ENCODE data around the gene OTOP2.
"Not testable (repeated sequence)": the region's sequence is repeated elsewhere in the genome, so short reads cannot be mapped to it uniquely, and the experiment has no call there.

OTOP2 gene

GRCh38 chr17:74907012-74907411 lies 17.1 kb upstream of the OTOP2 start:
- TF ChIP-seq CTCF (IDR thresholded peaks at IDR 0.05; ENCODE audit: low read length) (no peak), EZH2 (IDR thresholded peaks at IDR 0.05; ENCODE audit: borderline replicate concordance, low read length) (no peak)
- H3K4me2 ChIP-seq (ENCODE audit: low read length): no peak overlapping the region
- no peaks in the 10 kb centered on the region for H3K36me3 ChIP-seq (ENCODE audit: insufficient read depth, low read length)
- no peak overlapping the region for H3K4me3 ChIP-seq (ENCODE audit: low read depth, low read length, poor library complexity, severe bottlenecking)
- no peaks in the 10 kb centered on the region for H3F3A ChIP-seq (ENCODE audit: insufficient read depth, low read length)
- no peaks in the 10 kb centered on the region for H3K79me2 ChIP-seq (ENCODE audit: insufficient read depth, low read length)
- H4K20me1 ChIP-seq (ENCODE audit: insufficient read depth, low read length): no peaks in the 10 kb centered on the region
- H3K9ac ChIP-seq (ENCODE audit: low read length): no peak overlapping the region
- no peaks in the 10 kb centered on the region for H3K9me2 ChIP-seq (ENCODE audit: low read depth, low read length)
- H3K27ac ChIP-seq (ENCODE audit: low read depth, low read length, poor library complexity, severe bottlenecking): no peak overlapping the region
- no peaks in the 10 kb centered on the region for H3K4me1 ChIP-seq (ENCODE audit: insufficient read depth, low read length, severe bottlenecking)
- H3K27me3 ChIP-seq (ENCODE audit: insufficient read depth, low read length): no peaks in the 10 kb centered on the region
- H2AFZ ChIP-seq (ENCODE audit: low read length): no peak overlapping the region
- H3K9me3 ChIP-seq (ENCODE audit: low read length): no peaks in the 10 kb centered on the region

- not testable (repeated sequence) for H3K4me2 ChIP-seq (ENCODE audit: low read length); H3K36me3 ChIP-seq (ENCODE audit: insufficient read depth, low read length); H3K79me2 ChIP-seq (ENCODE audit: insufficient read depth, low read length); H3K4me3 ChIP-seq (ENCODE audit: low read depth, low read length, poor library complexity, severe bottlenecking); H3K27ac ChIP-seq (ENCODE audit: low read depth, low read length, poor library complexity, severe bottlenecking); H3K9me3 ChIP-seq (ENCODE audit: low read length); H3K9me2 ChIP-seq (ENCODE audit: low read depth, low read length); H3K4me1 ChIP-seq (ENCODE audit: insufficient read depth, low read length, severe bottlenecking); H2AFZ ChIP-seq (ENCODE audit: low read length); H3F3A ChIP-seq (ENCODE audit: insufficient read depth, low read length); H4K20me1 ChIP-seq (ENCODE audit: insufficient read depth, low read length); H3K9ac ChIP-seq (ENCODE audit: low read length); H3K27me3 ChIP-seq (ENCODE audit: insufficient read depth, low read length)
Measured at GRCh38 chr17:74909097-74909496, 15.0 kb upstream of the OTOP2 start.

GRCh38 chr17:74911423-74911822 lies 12.7 kb upstream of the OTOP2 start:
- H4K20me1 ChIP-seq (ENCODE audit: insufficient read depth, low read length); H3K9ac ChIP-seq (ENCODE audit: low read length); H2AFZ ChIP-seq (ENCODE audit: low read length); H3K9me3 ChIP-seq (ENCODE audit: low read length); H3K4me2 ChIP-seq (ENCODE audit: low read length); H3K4me1 ChIP-seq (ENCODE audit: insufficient read depth, low read length, severe bottlenecking); H3K79me2 ChIP-seq (ENCODE audit: insufficient read depth, low read length); H3K4me3 ChIP-seq (ENCODE audit: low read depth, low read length, poor library complexity, severe bottlenecking); H3K27me3 ChIP-seq (ENCODE audit: insufficient read depth, low read length); H3F3A ChIP-seq (ENCODE audit: insufficient read depth, low read length); H3K27ac ChIP-seq (ENCODE audit: low read depth, low read length, poor library complexity, severe bottlenecking); H3K9me2 ChIP-seq (ENCODE audit: low read depth, low read length); H3K36me3 ChIP-seq (ENCODE audit: insufficient read depth, low read length): not testable (repeated sequence)

GRCh38 chr17:74916136-74916850 lies 7.8 kb upstream of the OTOP2 start:
- Histone ChIP-seq H2AFZ (ENCODE audit: low read length) (no peak overlapping the region), H3K27me3 (ENCODE audit: insufficient read depth, low read length) (peaks cover 10% of the 10 kb centered on the region; the same call in 1 of the 2 replicates), H3K79me2 (ENCODE audit: insufficient read depth, low read length) (no peaks in the 10 kb centered on the region), H3F3A (ENCODE audit: insufficient read depth, low read length) (no peaks in the 10 kb centered on the region), H3K9me3 (ENCODE audit: low read length) (no peaks in the 10 kb centered on the region), H3K4me2 (ENCODE audit: low read length) (no peak overlapping the region), H3K9ac (ENCODE audit: low read length) (no peak overlapping the region), H4K20me1 (ENCODE audit: insufficient read depth, low read length) (no peaks in the 10 kb centered on the region), H3K4me3 (ENCODE audit: low read depth, low read length, poor library complexity, severe bottlenecking) (no peak overlapping the region), H3K9me2 (ENCODE audit: low read depth, low read length) (no peaks in the 10 kb centered on the region), H3K4me1 (ENCODE audit: insufficient read depth, low read length, severe bottlenecking) (no peaks in the 10 kb centered on the region), H3K27ac (ENCODE audit: low read depth, low read length, poor library complexity, severe bottlenecking) (no peak overlapping the region), H3K36me3 (ENCODE audit: insufficient read depth, low read length) (no peaks in the 10 kb centered on the region)
- TF ChIP-seq CTCF (IDR thresholded peaks at IDR 0.05; ENCODE audit: low read length): no peak
- TF ChIP-seq EZH2 (IDR thresholded peaks at IDR 0.05; ENCODE audit: borderline replicate concordance, low read length): no peak
